ENCODE results near the gene PCDHA9.

GRCh38 chr5:140868721-140869554 is 20.8 kb downstream of the PCDHA9 start, which contains the start of gene PCDHA11:
- TF ChIP-seq EP300 (IDR thresholded peaks at IDR 0.05; ENCODE audit: low read depth) (no peak), CTCF (IDR thresholded peaks at IDR 0.05) (no peak), POLR2AphosphoS5 (IDR thresholded peaks at IDR 0.05) (no peak), POLR2A (IDR thresholded peaks at IDR 0.05) (no peak)

Measured in transverse colon (tissue), 4 donors.